H9 (cell line): ENCODE results near the gene AP4S1. TPM values are rescaled to one million over a fixed set of nuclear protein-coding genes. Genes with fewer than 3 reads are reported as not detected.
A peak's percentile ranks its signal among the peaks of the same experiment; 100 is the strongest.

Experiments
- DNase-seq: peaks from one replicate; pipeline ENCODE4 v3.0.0-alpha.2; 2017
- H2AFZ ChIP-seq: one replicate; pipeline ENCODE4 v1.6.1; 2013; ENCODE audit warnings: mild to moderate bottlenecking, low read length, control low read depth, moderate library complexity
- H2AK5ac ChIP-seq: 2 replicates; pipeline ENCODE4 v1.6.1; 2013; ENCODE audit warnings: low read length, control low read depth, mixed read lengths; ENCODE audit not compliant: insufficient read length
- H2BK120ac ChIP-seq: one replicate; pipeline ENCODE4 v1.6.1; 2013; ENCODE audit warnings: low read depth, mild to moderate bottlenecking, low read length, control low read depth, inconsistent platforms; ENCODE audit not compliant: poor library complexity, severe bottlenecking
- H2BK12ac ChIP-seq: 2 replicates; pipeline ENCODE4 v1.6.1; 2013; ENCODE audit warnings: low read length, control low read depth, mixed read lengths, low read depth; ENCODE audit not compliant: insufficient read length
- H2BK15ac ChIP-seq: 2 replicates; pipeline ENCODE4 v1.6.1; 2013; ENCODE audit warnings: low read depth, low read length, control low read depth
- H2BK20ac ChIP-seq: one replicate; pipeline ENCODE4 v1.6.1; 2013; ENCODE audit warnings: low read depth, mild to moderate bottlenecking, low read length, control low read depth, inconsistent platforms; ENCODE audit not compliant: poor library complexity, severe bottlenecking
- H2BK5ac ChIP-seq: 2 replicates; pipeline ENCODE4 v1.6.1; 2013; ENCODE audit warnings: low read length, control low read depth, mixed read lengths; ENCODE audit not compliant: insufficient read length
- H3K14ac ChIP-seq: 2 replicates; pipeline ENCODE4 v1.6.1; 2013; ENCODE audit warnings: low read length, control low read depth; ENCODE audit not compliant: insufficient read depth
- H3K18ac ChIP-seq: 2 replicates; pipeline ENCODE4 v1.6.1; 2013; ENCODE audit warnings: low read depth, mild to moderate bottlenecking, mixed read lengths, low read length, control low read depth; ENCODE audit not compliant: insufficient read length
- H3K23ac ChIP-seq: 2 replicates; pipeline ENCODE4 v1.6.1; 2013; ENCODE audit warnings: low read length, control low read depth, mixed read lengths, low read depth; ENCODE audit not compliant: insufficient read length
- H3K23me2 ChIP-seq: 2 replicates; pipeline ENCODE4 v1.6.1; 2013; ENCODE audit warnings: low read depth, mild to moderate bottlenecking, mixed read lengths, low read length, control low read depth; ENCODE audit not compliant: insufficient read length, poor library complexity, severe bottlenecking
- H3K27ac ChIP-seq: 2 replicates; pipeline ENCODE4 v1.5.1; 2013; ENCODE audit warnings: low read length, control low read depth, mixed read lengths, low read depth; ENCODE audit not compliant: insufficient read length
- H3K27me3 ChIP-seq: 2 replicates; pipeline ENCODE4 v1.6.1; 2013; ENCODE audit warnings: low read length, control low read depth, inconsistent platforms; ENCODE audit not compliant: insufficient read depth
- H3K4ac ChIP-seq: 2 replicates; pipeline ENCODE4 v1.6.1; 2013; ENCODE audit warnings: low read depth, mild to moderate bottlenecking, control low read depth, inconsistent platforms, low read length, moderate library complexity
- H3K4me1 ChIP-seq: 2 replicates; pipeline ENCODE4 v1.6.1; 2013; ENCODE audit warnings: low read length, control low read depth, inconsistent platforms; ENCODE audit not compliant: insufficient read depth
- H3K4me2 ChIP-seq: 2 replicates; pipeline ENCODE4 v1.6.1; 2013; ENCODE audit warnings: low read length, control low read depth, mixed read lengths; ENCODE audit not compliant: insufficient read length, insufficient read depth
- H3K56ac ChIP-seq: 2 replicates; pipeline ENCODE4 v1.6.1; 2013; ENCODE audit warnings: low read depth, mild to moderate bottlenecking, mixed read lengths, low read length, control low read depth; ENCODE audit not compliant: insufficient read length
- H3K79me1 ChIP-seq: 2 replicates; pipeline ENCODE4 v1.6.1; 2013; ENCODE audit warnings: low read depth, mild to moderate bottlenecking, moderate library complexity, low read length, control low read depth, inconsistent platforms; ENCODE audit not compliant: insufficient read depth, poor library complexity, severe bottlenecking
- H3K79me2 ChIP-seq: 2 replicates; pipeline ENCODE4 v1.6.1; 2013; ENCODE audit warnings: low read length, control low read depth, inconsistent platforms; ENCODE audit not compliant: insufficient read depth
- H3K9ac ChIP-seq: 2 replicates; pipeline ENCODE4 v1.6.1; 2013; ENCODE audit warnings: low read length, control low read depth, mixed read lengths; ENCODE audit not compliant: insufficient read length; ENCODE audit errors: extremely low read depth
- H3K9me3 ChIP-seq: one replicate; pipeline ENCODE4 v1.6.1; 2013; ENCODE audit warnings: low read depth, low read length, inconsistent platforms; ENCODE audit not compliant: control insufficient read depth
- H3T11ph ChIP-seq: one replicate; pipeline ENCODE4 v1.6.1; 2013; ENCODE audit warnings: mild to moderate bottlenecking, low read length, control low read depth, inconsistent platforms
- H4K20me1 ChIP-seq: one replicate; pipeline ENCODE4 v1.6.1; 2013; ENCODE audit not compliant: control insufficient read depth, insufficient read length, insufficient read depth
- H4K5ac ChIP-seq: 2 replicates; pipeline ENCODE4 v1.6.1; 2013; ENCODE audit warnings: low read depth, mild to moderate bottlenecking, mixed read lengths, low read length, control low read depth; ENCODE audit not compliant: insufficient read length
- H4K8ac ChIP-seq: replicated peaks from 2 replicates; pipeline ENCODE4 v1.6.1; 2013; ENCODE audit warnings: low read length, control low read depth, mixed read lengths, low read depth; ENCODE audit not compliant: insufficient read length
- H4K91ac ChIP-seq: 2 replicates; pipeline ENCODE4 v1.6.1; 2013; ENCODE audit warnings: low read depth, mild to moderate bottlenecking, moderate library complexity, mixed read lengths, low read length, control low read depth; ENCODE audit not compliant: insufficient read length
- H3K27ac Mint-ChIP-seq, 3 experiments: 2 replicates in 2 of 3; 3 replicates in 1 of 3; pipeline ENCODE4 v1.8.0; 2020 to 2021; ENCODE audit warnings: mixed read lengths in 3 of 3, mild to moderate bottlenecking in 1 of 3, moderate library complexity in 1 of 3
- H3K27me3 Mint-ChIP-seq: 2 replicates; pipeline ENCODE4 v1.8.0; 2021; ENCODE audit warnings: low read depth, mild to moderate bottlenecking, moderate library complexity, mixed read lengths
- H3K36me3 Mint-ChIP-seq, 3 experiments: 2 replicates in 2 of 3; 3 replicates in 1 of 3; pipeline ENCODE4 v1.8.0; 2020 to 2021; ENCODE audit warnings: low read depth in 3 of 3, mixed read lengths in 3 of 3; ENCODE audit not compliant: insufficient read depth in 1 of 3
- H3K4me1 Mint-ChIP-seq, 2 experiments: 2 replicates each; pipeline ENCODE4 v1.8.0; 2020; ENCODE audit warnings: mixed read lengths in 2 of 2
- H3K4me3 Mint-ChIP-seq, 2 experiments: 2 replicates in 1 of 2; 3 replicates in 1 of 2; pipeline ENCODE4 v1.8.0; 2020 to 2021; ENCODE audit warnings: mild to moderate bottlenecking in 2 of 2, mixed read lengths in 2 of 2, moderate library complexity in 1 of 2
- H3K9me3 Mint-ChIP-seq, 2 experiments: 2 replicates in 1 of 2; 3 replicates in 1 of 2; pipeline ENCODE4 v1.8.0; 2020; ENCODE audit warnings: mild to moderate bottlenecking in 2 of 2, mixed read lengths in 2 of 2, moderate library complexity in 1 of 2
- CTCF ChIP-seq: fragments of 200-600 bp; sonication (generic); conservative IDR thresholded peaks from 3 replicates; pipeline ENCODE4 v1.8.0; 2021; ENCODE audit warnings: antibody characterized with exemption, mild to moderate bottlenecking
- WGBS: extraction: QIAGEN DNeasy Blood & Tissue Kit; methylation state at CpG from one replicate; pipeline ENCODE4 v1.1.7; 2013; ENCODE audit warnings: missing lambda C conversion rate, low lambda C conversion rate, mixed read lengths; ENCODE audit not compliant: insufficient read length; ENCODE audit errors: extremely low coverage; 5-methylcytosine and 5-hydroxymethylcytosine counted together
- total RNA-seq: library from RNA; stranded (reverse); gene quantifications from 2 replicates; pipeline ENCODE4 v1.2.1, GENCODE V29; 2021

The AP4S1 gene
- total RNA-seq, 1 experiment from 2014 or later = 13.7 TPM

- Mint-ChIP-seq H3K27me3 (no peaks in the 10 kb centered on the region), H3K27ac (peak overlapping the region in 1 of 3 experiments; percentile 42; a peak in 2 of 7 replicates), H3K9me3 (no peaks in the 10 kb centered on the region), H3K4me3 (no peak overlapping the region; a peak in 1 of 5 replicates), H3K4me1 (peaks cover 38% of the 10 kb centered on the region in 2 experiments), H3K36me3 (peaks cover 20 to 57% (median 47%) of the 10 kb centered on the region in 3 experiments)
- H3K23ac ChIP-seq = no peak overlapping the region
- H2AFZ ChIP-seq = no peak overlapping the region
- no CpG with 5 or more reads among the region's 3 CpGs for WGBS
- no peaks in the 10 kb centered on the region for H3K79me1 ChIP-seq
- H3K27ac ChIP-seq = no peak overlapping the region
- no peak overlapping the region for H3K56ac ChIP-seq
- no peak overlapping the region for H3K18ac ChIP-seq
- H3T11ph ChIP-seq = no peak overlapping the region
- no peak overlapping the region for H3K14ac ChIP-seq
- TF ChIP-seq CTCF = no peak
- no peak overlapping the region for H2AK5ac ChIP-seq
- H2BK15ac ChIP-seq = no peak overlapping the region
- H4K8ac ChIP-seq = no peak overlapping the region
- no peaks in the 10 kb centered on the region for H3K9me3 ChIP-seq
- no peak overlapping the region for H2BK20ac ChIP-seq
- no peak overlapping the region for H3K9ac ChIP-seq
- H4K91ac ChIP-seq = no peak overlapping the region
- no peaks in the 10 kb centered on the region for H3K79me2 ChIP-seq
- no peak overlapping the region for H2BK12ac ChIP-seq
- no peak overlapping the region for H4K5ac ChIP-seq
- no peak overlapping the region for H3K4ac ChIP-seq
- no peaks in the 10 kb centered on the region for H4K20me1 ChIP-seq
- H2BK5ac ChIP-seq = no peak overlapping the region
- H3K4me1 ChIP-seq = no peaks in the 10 kb centered on the region; the same call in 1 of the 2 replicates
- H3K23me2 ChIP-seq = no peaks in the 10 kb centered on the region
- no peak for DNase-seq
- H3K4me2 ChIP-seq = no peak overlapping the region
- no peak overlapping the region for H2BK120ac ChIP-seq
- H3K27me3 ChIP-seq = no peaks in the 10 kb centered on the region
Observed at GRCh38 chr14:31124197-31124596, 98.7 kb downstream of the AP4S1 start.
